Measurements from ENCODE around the gene ERV3-1. TPM values are rescaled to one million over a fixed set of nuclear protein-coding genes. Genes with fewer than 3 reads are reported as not detected.

The ERV3-1 gene
- total and polyA plus RNA-seq, 8 donors = 1.4 to 22.8 (median 4.3) TPM

DNA sequence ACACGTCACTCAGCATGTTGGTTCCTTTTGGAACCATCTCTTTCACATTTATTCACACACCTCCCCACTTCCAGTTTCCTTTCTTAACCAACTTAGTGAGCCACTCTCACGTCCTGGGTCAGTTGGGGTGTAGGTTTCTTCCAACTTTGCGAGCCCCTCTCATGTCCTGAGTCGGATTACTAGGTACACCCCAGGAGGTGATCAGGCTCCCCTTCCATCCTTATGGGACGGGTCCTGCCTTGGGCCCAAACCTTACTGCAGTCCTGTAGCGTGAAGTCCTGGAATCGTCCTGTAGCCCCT, 7.7 kb downstream of the ERV3-1 start:
- peak overlapping the region in 3 of 5 donors; percentile 71 to 91 (median 84) for H3K27ac ChIP-seq
- intact Hi-C loops (cut with DNase I; ENCODE audit: low total_unique reads) = no loop called here
- no peak for DNase-seq
- TF ChIP-seq EP300 (IDR thresholded peaks at IDR 0.05) = no peak
- TF ChIP-seq POLR2AphosphoS5 (IDR thresholded peaks at IDR 0.05) = no peak
- no peak for TF ChIP-seq POLR2A (IDR thresholded peaks at IDR 0.05)
- TF ChIP-seq, protein P1, sequence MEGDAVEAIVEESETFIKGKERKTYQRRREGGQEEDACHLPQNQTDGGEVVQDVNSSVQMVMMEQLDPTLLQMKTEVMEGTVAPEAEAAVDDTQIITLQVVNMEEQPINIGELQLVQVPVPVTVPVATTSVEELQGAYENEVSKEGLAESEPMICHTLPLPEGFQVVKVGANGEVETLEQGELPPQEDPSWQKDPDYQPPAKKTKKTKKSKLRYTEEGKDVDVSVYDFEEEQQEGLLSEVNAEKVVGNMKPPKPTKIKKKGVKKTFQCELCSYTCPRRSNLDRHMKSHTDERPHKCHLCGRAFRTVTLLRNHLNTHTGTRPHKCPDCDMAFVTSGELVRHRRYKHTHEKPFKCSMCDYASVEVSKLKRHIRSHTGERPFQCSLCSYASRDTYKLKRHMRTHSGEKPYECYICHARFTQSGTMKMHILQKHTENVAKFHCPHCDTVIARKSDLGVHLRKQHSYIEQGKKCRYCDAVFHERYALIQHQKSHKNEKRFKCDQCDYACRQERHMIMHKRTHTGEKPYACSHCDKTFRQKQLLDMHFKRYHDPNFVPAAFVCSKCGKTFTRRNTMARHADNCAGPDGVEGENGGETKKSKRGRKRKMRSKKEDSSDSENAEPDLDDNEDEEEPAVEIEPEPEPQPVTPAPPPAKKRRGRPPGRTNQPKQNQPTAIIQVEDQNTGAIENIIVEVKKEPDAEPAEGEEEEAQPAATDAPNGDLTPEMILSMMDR (IDR thresholded peaks at IDR 0.05) = no peak
- H3K36me3 ChIP-seq = peaks cover 0 to 23% (median 12%) of the 10 kb centered on the region in 4 donors
- WGBS, 5 donors = 94 to 97% (median 95%) methylated on average over 7 of the region's 7 CpGs
- peak overlapping the region in 1 of 4 donors; percentile 12 for H3K4me3 ChIP-seq
- H3K9me3 ChIP-seq = peaks cover 0 to 54% (median 20%) of the 10 kb centered on the region in 4 donors
- H3K27me3 ChIP-seq = no peaks in the 10 kb centered on the region
- peaks cover 17 to 51% (median 23%) of the 10 kb centered on the region in 4 donors for H3K4me1 ChIP-seq

DNA sequence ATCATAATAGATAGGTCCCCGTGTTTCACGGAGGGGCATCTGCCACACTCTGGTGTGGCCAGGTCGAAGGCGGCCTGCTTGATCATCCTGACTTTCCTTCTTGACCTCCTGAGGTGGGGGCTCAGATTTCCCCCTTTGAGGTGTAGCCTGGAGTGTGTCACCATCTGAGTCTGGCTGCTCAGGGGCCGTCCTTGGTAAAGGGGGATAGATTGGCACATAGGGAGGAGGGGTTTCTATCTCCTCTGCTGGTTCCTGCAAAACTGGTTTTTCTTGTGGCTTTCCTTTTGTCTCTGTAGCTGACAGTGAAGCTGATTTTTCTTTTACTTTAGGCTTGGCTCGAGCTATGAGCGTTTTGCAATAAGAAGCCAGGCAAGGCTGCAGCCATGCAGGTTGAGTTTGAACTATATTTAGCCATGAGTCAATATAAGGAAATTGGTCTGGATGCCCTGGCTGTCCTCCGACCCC, 8.5 kb downstream of the ERV3-1 start:
- peak in 1 of 3 donors; percentile 27 for TF ChIP-seq POLR2AphosphoS5 (IDR thresholded peaks at IDR 0.05)
- no peak for TF ChIP-seq POLR2A (IDR thresholded peaks at IDR 0.05)
- TF ChIP-seq EP300 (IDR thresholded peaks at IDR 0.05) = no peak
- TF ChIP-seq, protein P1 (IDR thresholded peaks at IDR 0.05) = no peak
- H3K4me3 ChIP-seq = peak overlapping the region in 1 of 4 donors; percentile 12
- DNase-seq = peak; percentile 26 to 75
- H3K27me3 ChIP-seq = no peaks in the 10 kb centered on the region
- H3K4me1 ChIP-seq = peaks cover 10 to 42% (median 23%) of the 10 kb centered on the region in 4 donors
- intact Hi-C loops (cut with DNase I; ENCODE audit: low total_unique reads) = no loop called here
- peaks cover 0 to 31% (median 17%) of the 10 kb centered on the region in 4 donors for H3K36me3 ChIP-seq
- WGBS, 5 donors = 62 to 86% (median 68%) methylated on average over 7 to 8 of the region's 8 CpGs
- H3K27ac ChIP-seq = peak overlapping the region in 3 of 5 donors; percentile 49 to 91 (median 60)
- H3K9me3 ChIP-seq = peaks cover 0 to 63% (median 25%) of the 10 kb centered on the region in 4 donors

DNA sequence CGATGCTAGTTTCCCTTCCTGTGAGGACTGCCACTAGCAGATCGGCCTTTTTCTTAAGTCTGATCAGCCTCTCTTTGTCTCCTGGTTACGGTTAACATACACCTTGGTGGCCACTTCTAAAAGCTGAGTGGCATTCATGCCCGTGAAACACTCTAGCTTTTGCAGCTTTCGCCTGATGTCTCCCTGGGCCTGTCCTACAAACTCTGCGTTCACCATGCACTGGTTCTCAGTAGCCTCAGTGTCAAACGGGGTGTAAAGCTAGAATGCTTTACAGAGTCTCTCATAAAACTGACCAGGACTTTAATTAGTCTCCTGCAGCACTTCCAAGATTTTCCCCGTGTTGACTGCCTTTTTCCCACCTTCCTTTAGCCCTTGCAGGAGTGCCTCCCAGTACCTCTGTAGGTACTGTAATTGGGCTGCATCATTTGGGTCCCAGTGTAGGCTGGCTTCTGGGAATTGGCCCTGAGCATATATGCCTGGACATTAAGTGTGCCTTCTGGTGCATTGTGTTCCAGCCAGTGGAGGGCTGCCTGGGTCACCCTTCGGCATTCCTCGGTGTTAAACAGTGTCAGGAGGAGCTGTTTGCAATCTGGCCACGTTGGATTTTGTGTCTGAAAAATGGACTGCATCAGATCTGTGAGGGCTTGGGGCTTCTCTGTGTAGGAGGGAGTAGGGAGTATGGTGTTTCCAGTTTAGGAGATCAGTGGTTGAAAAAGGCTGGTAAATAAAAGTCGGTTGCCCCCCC, 9.2 kb downstream of the ERV3-1 start:
- peak overlapping the region in 1 of 4 donors; percentile 12 for H3K4me3 ChIP-seq

DNA sequence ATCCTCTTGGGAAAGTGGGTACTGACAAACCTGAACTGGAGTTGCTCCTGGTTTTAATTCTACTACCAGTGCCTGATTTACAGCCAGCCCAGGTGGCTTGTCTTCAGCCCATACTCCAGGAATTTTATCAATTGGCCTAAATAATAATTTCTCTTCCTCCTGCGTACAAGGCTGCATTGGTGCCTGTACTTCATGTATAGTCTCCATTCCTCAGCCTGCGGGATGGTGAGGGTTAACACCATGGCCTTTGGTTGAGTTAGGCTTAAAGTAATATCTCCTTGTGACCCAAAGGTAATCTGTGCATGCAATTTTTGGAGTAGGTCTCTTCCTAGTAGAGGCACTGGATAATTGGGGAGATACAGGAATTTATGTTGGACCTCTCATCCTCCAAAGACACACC, 10.2 kb downstream of the ERV3-1 start:
- Histone ChIP-seq H3K27me3 (no peaks in the 10 kb centered on the region), H3K4me1 (peaks cover 0 to 28% (median 17%) of the 10 kb centered on the region in 4 donors), H3K4me3 (no peak overlapping the region), H3K9me3 (peaks cover 2 to 79% (median 35%) of the 10 kb centered on the region in 4 donors), H3K36me3 (peaks cover 0 to 44% (median 30%) of the 10 kb centered on the region in 4 donors), H3K27ac (no peak overlapping the region)
- no peak for DNase-seq
- no peak for TF ChIP-seq POLR2A (IDR thresholded peaks at IDR 0.05)
- no peak for TF ChIP-seq POLR2AphosphoS5 (IDR thresholded peaks at IDR 0.05)
- TF ChIP-seq, protein P1 (IDR thresholded peaks at IDR 0.05) = no peak
- no peak for TF ChIP-seq EP300 (IDR thresholded peaks at IDR 0.05)
- intact Hi-C loops (cut with DNase I; ENCODE audit: low total_unique reads) = no loop called here
- WGBS, 5 donors = 95 to 100% (median 99%) methylated on average over 2 of the region's 2 CpGs

More for the DNA sequence above, 9.2 kb downstream of the ERV3-1 start:
- H3K4me1 ChIP-seq = peaks cover 5 to 36% (median 20%) of the 10 kb centered on the region in 4 donors
- H3K9me3 ChIP-seq = peaks cover 0 to 69% (median 28%) of the 10 kb centered on the region in 4 donors
- TF ChIP-seq, protein P1 (IDR thresholded peaks at IDR 0.05) = no peak
- TF ChIP-seq POLR2AphosphoS5 (IDR thresholded peaks at IDR 0.05) (no peak), POLR2A (IDR thresholded peaks at IDR 0.05) (no peak), EP300 (IDR thresholded peaks at IDR 0.05) (no peak)
- 91 to 97% (median 92%) methylated on average over 12 of the region's 12 CpGs for WGBS, 5 donors
- no peaks in the 10 kb centered on the region for H3K27me3 ChIP-seq
- peaks cover 0 to 37% (median 23%) of the 10 kb centered on the region in 4 donors for H3K36me3 ChIP-seq
- intact Hi-C loops (cut with DNase I; ENCODE audit: low total_unique reads) = no loop called here
- H3K27ac ChIP-seq = peak overlapping the region in 3 of 5 donors; percentile 49 to 91 (median 60)
- no peak for DNase-seq
